ENCODE data around the gene PEX11G.
"Not testable (repeated sequence)": the region's sequence is repeated elsewhere in the genome, so short reads cannot be mapped to it uniquely, and the experiment has no call there.

The PEX11G gene

GRCh38 chr19:7467009-7467989, 21.5 kb downstream of the PEX11G start:
- DNase-seq (ENCODE audit: low read depth, low spot score) = no peak

DNA sequence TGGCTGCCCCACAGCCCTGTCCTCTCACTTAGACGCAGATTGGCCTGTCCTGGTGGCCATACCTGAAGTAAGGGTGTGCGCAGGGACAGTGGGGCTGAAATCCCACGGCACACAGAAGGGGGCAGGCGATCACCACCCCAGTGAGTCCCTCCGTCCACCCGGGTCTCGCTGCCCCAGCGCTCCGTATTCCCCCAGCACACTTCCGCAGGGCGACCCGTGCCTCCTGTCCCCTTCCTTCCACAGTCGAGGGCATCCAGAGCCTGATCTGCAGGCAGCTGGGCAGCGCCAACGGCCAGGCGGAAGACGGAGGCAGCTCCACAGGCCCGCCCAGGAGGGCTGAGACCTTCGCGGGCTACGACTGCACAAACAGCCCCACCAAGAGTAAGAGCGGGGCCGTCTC, 25.3 kb downstream of the PEX11G start:
- DNase-seq (ENCODE audit: low read depth, low spot score) = no peak

DNA sequence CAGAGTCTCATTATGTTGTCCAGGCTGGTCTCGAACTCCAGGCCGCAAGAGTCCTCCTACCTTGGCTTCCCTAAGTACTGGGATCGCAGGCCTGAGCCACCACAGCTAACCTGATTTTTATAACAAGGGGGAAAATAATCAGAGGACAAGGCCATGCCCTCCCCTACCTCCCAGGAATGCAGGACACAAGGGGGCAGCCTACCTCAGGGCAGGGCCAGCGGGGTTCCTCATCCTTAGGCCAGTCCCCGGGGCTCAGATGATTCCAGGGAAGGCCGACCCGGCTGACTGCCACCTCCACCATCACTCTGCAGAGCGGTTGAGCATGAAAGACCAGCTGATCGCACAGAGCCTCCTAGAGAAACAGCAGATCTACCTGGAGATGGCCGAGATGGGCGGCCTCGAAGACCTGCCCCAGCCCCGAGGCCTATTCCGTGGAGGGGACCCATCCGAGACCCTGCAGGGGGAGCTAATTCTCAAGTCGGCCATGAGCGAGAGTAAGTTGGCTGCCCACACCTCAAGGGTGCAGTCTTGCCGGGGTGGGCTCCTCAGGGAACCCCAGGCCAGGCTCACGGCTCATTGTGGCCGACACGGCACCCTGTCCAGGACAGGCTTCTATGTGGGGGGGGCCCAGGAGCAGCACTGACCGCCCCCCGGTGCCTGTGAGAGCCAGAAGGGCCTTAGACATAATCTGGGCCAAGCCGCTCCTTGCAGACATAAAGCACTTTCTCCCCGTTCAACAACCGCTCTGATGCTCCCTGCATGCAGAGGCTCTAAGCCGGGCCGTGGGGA, 26.8 kb downstream of the PEX11G start:
- DNase-seq (ENCODE audit: low read depth, low spot score) = no peak

GRCh38 chr19:7460562-7460966, 28.3 kb downstream of the PEX11G start:
- DNase-seq (ENCODE audit: low read depth, low spot score) = no peak

DNA sequence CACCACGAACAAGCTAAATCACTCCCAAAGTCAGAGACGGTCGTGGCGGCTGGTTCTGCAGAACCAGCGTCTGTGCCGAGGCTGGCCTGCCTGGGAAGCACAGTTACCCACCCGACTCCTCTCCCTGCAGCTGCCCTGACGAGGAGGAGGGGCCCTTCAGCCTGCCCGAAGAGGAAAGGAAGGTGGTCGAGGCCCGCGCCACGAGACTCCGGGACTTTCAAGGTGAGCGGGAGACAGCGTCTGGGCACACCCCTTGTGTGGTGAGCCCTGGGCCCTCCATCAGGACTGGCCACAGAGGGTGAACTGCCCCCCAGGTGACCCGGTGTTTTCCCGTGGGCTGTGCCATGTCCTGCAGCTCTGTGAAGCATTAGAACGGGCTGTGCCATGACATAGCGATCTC, 29.1 kb downstream of the PEX11G start:
- DNase-seq (ENCODE audit: low read depth, low spot score) = no peak

- no peak for DNase-seq (ENCODE audit: low read depth, low spot score)
Observed at GRCh38 chr19:7458675-7459074, 30.2 kb downstream of the PEX11G start.

DNA sequence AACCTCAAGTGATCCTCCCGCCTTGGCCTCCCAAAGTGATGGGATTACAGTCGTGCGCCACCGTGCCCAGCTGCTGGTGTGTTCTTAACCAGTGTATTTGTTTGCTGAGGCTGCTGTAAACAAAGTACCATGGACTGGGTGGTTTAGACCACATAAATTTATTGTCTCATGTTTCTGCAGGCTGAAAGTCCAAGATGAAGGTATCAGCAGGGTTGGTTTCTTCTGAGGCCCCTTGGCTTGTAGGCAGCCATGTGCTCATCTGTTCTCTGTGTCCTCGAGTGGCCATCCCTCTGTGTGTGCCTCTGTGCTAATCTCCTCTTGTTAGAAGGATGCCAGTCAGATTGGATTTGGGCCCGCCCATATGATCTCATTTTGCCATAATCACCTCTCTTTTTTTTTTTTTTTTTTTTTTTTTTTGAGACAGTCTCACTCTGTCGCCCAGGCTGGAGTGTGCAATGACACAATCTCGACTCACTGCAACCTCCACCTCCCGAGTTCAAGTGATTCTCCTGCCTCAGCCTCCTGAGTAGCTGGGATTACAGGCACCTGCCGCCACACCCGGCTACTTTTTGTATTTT, 31.8 kb downstream of the PEX11G start:
- no peak for DNase-seq (ENCODE audit: low read depth, low spot score)

- no peak for DNase-seq (ENCODE audit: low read depth, low spot score)
Observed at GRCh38 chr19:7455600-7456296, 33.1 kb downstream of the PEX11G start.

GRCh38 chr19:7454998-7455397, 33.8 kb downstream of the PEX11G start:
- DNase-seq (ENCODE audit: low read depth, low spot score) = no peak

DNA sequence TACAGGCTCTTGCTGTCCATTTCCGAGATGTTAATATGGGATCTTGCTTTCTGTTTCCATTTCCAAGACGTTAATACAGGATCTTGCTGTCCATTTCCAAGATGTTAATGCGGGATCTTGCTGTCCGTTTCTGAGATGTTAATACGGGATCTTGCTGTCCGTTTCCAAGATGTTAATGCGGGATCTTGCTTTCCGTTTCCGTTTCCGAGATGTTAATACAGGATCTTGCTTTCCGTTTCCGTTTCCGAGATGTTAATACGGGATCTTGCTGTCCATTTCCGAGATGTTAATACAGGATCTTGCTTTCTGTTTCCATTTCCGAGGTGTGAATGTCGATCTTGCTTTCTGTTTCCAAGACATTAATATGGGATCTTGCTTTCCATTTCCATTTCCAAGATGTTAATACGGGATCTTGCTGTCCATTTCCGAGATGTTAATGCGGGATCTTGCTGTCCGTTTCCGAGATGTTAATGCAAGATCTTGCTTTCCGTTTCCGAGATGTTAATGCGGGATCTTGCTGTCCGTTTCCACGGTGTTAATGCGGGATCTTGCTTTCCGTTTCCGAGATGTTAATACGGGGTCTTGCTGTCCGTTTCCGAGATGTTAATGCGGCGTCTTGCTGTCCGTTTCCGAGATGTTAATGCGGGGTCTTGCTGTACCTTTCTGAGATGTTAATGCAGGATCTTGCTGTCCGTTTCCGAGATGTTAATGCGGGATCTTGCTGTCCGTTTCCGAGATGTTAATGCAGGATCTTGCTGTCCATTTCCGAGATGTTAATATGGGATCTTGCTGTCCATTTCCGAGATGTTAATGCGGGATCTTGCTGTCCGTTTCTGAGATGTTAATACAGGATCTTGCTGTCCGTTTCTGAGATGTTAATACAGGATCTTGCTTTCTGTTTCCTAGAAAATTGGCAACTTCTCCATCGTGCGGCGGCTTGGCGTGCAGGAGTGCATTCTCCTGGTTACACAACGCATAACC, 38.3 kb downstream of the PEX11G start:
- DNase-seq (ENCODE audit: low read depth, low spot score) = no peak

- DNase-seq (ENCODE audit: low read depth, low spot score) = not testable (repeated sequence)
Observed at GRCh38 chr19:7449391-7450070, 39.3 kb downstream of the PEX11G start.

GRCh38 chr19:7447648-7448047, 41.2 kb downstream of the PEX11G start:
- no peak for DNase-seq (ENCODE audit: low read depth, low spot score)

GRCh38 chr19:7445104-7445503, 43.7 kb downstream of the PEX11G start:
- DNase-seq (ENCODE audit: low read depth, low spot score) = no peak

DNA sequence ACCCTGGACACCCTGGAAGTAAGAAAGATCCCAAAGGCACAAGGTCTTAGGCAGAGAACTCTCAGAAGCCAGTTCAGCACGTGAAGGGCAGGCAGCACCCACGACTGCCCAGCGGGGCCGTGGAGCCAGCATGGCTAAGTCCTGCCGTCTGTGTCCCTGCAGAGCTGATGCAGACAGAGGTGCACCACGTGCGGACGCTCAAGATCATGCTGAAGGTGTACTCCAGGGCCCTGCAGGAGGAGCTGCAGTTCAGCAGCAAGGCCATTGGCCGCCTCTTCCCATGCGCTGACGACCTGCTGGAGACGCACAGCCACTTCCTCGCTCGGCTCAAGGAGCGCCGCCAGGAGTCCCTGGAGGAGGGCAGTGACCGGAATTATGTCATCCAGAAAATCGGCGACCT, 44.8 kb downstream of the PEX11G start:
- no peak for DNase-seq (ENCODE audit: low read depth, low spot score)

DNA sequence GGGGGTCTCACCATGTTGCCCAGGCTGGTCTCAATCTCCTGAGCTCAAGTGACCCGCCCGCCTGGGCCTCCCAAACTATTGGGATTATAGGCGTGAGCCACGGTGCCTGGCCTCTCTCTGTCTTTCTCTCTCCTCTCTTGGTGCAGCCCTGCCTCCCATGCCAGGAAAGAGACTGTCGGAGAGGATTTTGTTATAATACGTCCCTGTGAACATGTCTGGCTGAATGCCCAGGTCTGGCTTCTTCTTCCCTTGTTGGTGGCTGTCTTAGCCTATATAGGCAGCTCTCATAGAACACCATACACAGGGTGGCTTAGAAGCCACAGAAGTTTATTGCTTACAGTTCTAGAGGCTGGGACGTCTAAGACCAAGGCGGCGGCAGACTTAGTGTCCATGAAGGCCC, 46.4 kb downstream of the PEX11G start:
- no peak for DNase-seq (ENCODE audit: low read depth, low spot score)

- DNase-seq (ENCODE audit: low read depth, low spot score) = no peak
Observed at GRCh38 chr19:7441468-7442146, 47.2 kb downstream of the PEX11G start.

DNA sequence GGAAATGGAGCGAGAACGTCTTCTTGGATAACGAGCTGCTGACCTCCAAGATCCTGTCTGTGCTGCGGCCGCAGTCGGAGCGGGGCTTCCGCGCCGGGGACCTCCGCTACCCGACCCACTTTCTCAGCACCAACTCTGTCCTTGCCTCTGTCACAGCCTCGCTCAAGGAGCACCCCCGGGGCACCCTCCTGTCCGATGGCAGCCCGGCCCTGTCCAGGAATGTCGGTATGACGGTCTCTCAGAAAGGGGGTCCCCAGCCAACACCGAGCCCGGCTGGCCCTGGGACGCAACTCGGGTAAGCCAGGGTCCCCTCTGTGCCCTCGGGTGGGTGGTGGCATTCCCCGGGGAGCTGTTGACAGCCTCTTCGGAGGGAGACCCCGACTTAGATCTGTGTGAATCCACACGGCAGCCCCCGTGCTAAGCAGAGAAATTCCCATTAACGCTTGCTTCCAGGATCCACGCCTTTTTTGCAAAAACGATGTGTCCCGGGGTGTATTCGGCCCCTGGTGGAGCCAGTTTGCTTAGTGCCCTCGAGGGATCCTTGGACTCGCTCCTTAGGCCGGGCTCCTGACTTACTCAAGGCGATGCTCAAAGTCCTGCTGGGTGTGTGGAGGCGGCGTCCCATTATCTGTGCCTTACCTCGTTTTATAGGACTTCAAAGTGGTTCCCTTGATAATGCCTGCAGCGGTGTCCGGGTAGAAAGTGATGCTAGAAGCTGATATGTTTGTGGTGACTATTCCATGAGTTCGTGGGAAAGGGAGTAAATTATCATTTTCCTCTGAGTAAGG, 48.5 kb downstream of the PEX11G start:
- DNase-seq (ENCODE audit: low read depth, low spot score) = no peak

- no peak for DNase-seq (ENCODE audit: low read depth, low spot score)
Observed at GRCh38 chr19:7435586-7435985, 53.2 kb downstream of the PEX11G start.

DNA sequence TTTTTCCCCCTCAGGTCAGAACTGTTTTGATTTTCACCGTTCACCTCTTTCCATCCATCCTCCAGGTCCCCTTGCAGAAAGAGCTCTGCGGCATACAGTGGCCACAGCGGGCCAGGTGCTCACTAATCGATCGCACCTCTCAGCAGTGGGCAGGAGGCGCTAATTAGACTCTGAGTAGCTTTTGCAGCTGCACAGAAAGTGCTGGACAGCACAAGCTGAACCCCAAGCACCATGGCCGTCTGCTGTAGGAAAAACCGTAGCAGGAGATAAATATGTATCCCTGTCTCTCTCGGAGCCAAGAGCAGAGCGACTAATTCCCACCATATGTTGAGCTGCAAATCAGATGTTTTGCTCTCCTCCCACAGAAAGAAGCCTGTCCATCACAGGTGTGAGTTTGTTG, 54.4 kb downstream of the PEX11G start:
- DNase-seq (ENCODE audit: low read depth, low spot score) = no peak

All from activated CD4-positive, CD25-positive, alpha-beta regulatory T cell treated with anti-CD3 and anti-CD28 coated beads, Interleukin-2, amount 50 U/mL, for 16 hours (primary cell).